Measurements from ENCODE around the gene ACP7. TPM values are rescaled to one million over a fixed set of nuclear protein-coding genes. Genes with fewer than 3 reads are reported as not detected.

Gene ACP7
- total and polyA plus RNA-seq, 2 experiments from 2014 or later: 0.27 to 0.45 TPM

Other genes starting within 250 kb of the ACP7 start
- gene HNRNPL, start 234.4 kb upstream of the ACP7 start, total RNA-seq (2014; rRNA removed; shearing (Covaris generic)): 491 and 580 TPM in 2 replicates
- 664 and 836 TPM in 2 replicates for gene HNRNPL, start 234.4 kb upstream of the ACP7 start, polyA plus RNA-seq (2016; fragmentation: Nextera tagmentation; extraction: Ambion mirVana)
- gene RINL, start 206.1 kb upstream of the ACP7 start, total RNA-seq (2014; rRNA removed; shearing (Covaris generic)): 11.2 and 22.4 TPM in 2 replicates
- 19.4 and 21.4 TPM in 2 replicates for gene RINL, start 206.1 kb upstream of the ACP7 start, polyA plus RNA-seq (2016; fragmentation: Nextera tagmentation; extraction: Ambion mirVana)
- 8.2 and 8.4 TPM in 2 replicates for gene SIRT2, start 184.8 kb upstream of the ACP7 start, total RNA-seq (2014; rRNA removed; shearing (Covaris generic))
- gene SIRT2, start 184.8 kb upstream of the ACP7 start, polyA plus RNA-seq (2016; fragmentation: Nextera tagmentation; extraction: Ambion mirVana): 2.7 and 3.4 TPM in 2 replicates
- gene NFKBIB, start 184.4 kb upstream of the ACP7 start, total RNA-seq (2014; rRNA removed; shearing (Covaris generic)): 37.0 and 39.6 TPM in 2 replicates
- 37.7 and 39.5 TPM in 2 replicates for gene NFKBIB, start 184.4 kb upstream of the ACP7 start, polyA plus RNA-seq (2016; fragmentation: Nextera tagmentation; extraction: Ambion mirVana)
- not detected in 2 replicates for gene CCER2, start 172.2 kb upstream of the ACP7 start, total RNA-seq (2014; rRNA removed; shearing (Covaris generic))
- gene CCER2, start 172.2 kb upstream of the ACP7 start, polyA plus RNA-seq (2016; fragmentation: Nextera tagmentation; extraction: Ambion mirVana): 0.49 and 0.58 TPM in 2 replicates
- 67.0 and 75.7 TPM in 2 replicates for gene SARS2, start 153.6 kb upstream of the ACP7 start, total RNA-seq (2014; rRNA removed; shearing (Covaris generic))
- 70.6 and 73.2 TPM in 2 replicates for gene SARS2, start 153.6 kb upstream of the ACP7 start, polyA plus RNA-seq (2016; fragmentation: Nextera tagmentation; extraction: Ambion mirVana)
- 65.3 and 86.3 TPM in 2 replicates for gene MRPS12, start 153.4 kb upstream of the ACP7 start, total RNA-seq (2014; rRNA removed; shearing (Covaris generic))
- gene MRPS12, start 153.4 kb upstream of the ACP7 start, polyA plus RNA-seq (2016; fragmentation: Nextera tagmentation; extraction: Ambion mirVana): 69.0 and 74.1 TPM in 2 replicates
- 27.2 and 29.0 TPM in 2 replicates for gene FBXO17, start 108.6 kb upstream of the ACP7 start, total RNA-seq (2014; rRNA removed; shearing (Covaris generic))
- gene FBXO17, start 108.6 kb upstream of the ACP7 start, polyA plus RNA-seq (2016; fragmentation: Nextera tagmentation; extraction: Ambion mirVana): 17.2 and 18.6 TPM in 2 replicates
- gene FBXO27, start 51.8 kb upstream of the ACP7 start, total RNA-seq (2014; rRNA removed; shearing (Covaris generic)): 3.8 and 6.2 TPM in 2 replicates
- 13.7 and 15.4 TPM in 2 replicates for gene FBXO27, start 51.8 kb upstream of the ACP7 start, polyA plus RNA-seq (2016; fragmentation: Nextera tagmentation; extraction: Ambion mirVana)
- gene PAK4, start 41.4 kb downstream of the ACP7 start, total RNA-seq (2014; rRNA removed; shearing (Covaris generic)): 31.7 and 35.4 TPM in 2 replicates
- 28.3 and 28.7 TPM in 2 replicates for gene PAK4, start 41.4 kb downstream of the ACP7 start, polyA plus RNA-seq (2016; fragmentation: Nextera tagmentation; extraction: Ambion mirVana)
- 3.8 and 6.2 TPM in 2 replicates for gene NCCRP1, start 112.6 kb downstream of the ACP7 start, total RNA-seq (2014; rRNA removed; shearing (Covaris generic))
- 2.8 and 3.6 TPM in 2 replicates for gene NCCRP1, start 112.6 kb downstream of the ACP7 start, polyA plus RNA-seq (2016; fragmentation: Nextera tagmentation; extraction: Ambion mirVana)
- gene SYCN, start 119.9 kb downstream of the ACP7 start, total RNA-seq (2014; rRNA removed; shearing (Covaris generic)): not detected in 2 replicates
- not detected in 2 replicates for gene SYCN, start 119.9 kb downstream of the ACP7 start, polyA plus RNA-seq (2016; fragmentation: Nextera tagmentation; extraction: Ambion mirVana)
- gene IFNL3, start 160.6 kb downstream of the ACP7 start, total RNA-seq (2014; rRNA removed; shearing (Covaris generic)): not detected in 2 replicates
- not detected in 2 replicates for gene IFNL3, start 160.6 kb downstream of the ACP7 start, polyA plus RNA-seq (2016; fragmentation: Nextera tagmentation; extraction: Ambion mirVana)
- not detected in 2 replicates for gene IFNL4, start 164.5 kb downstream of the ACP7 start, total RNA-seq (2014; rRNA removed; shearing (Covaris generic))
- gene IFNL4, start 164.5 kb downstream of the ACP7 start, polyA plus RNA-seq (2016; fragmentation: Nextera tagmentation; extraction: Ambion mirVana): not detected in 2 replicates
- not detected in 2 replicates for gene IFNL2, start 184.0 kb downstream of the ACP7 start, total RNA-seq (2014; rRNA removed; shearing (Covaris generic))
- gene IFNL2, start 184.0 kb downstream of the ACP7 start, polyA plus RNA-seq (2016; fragmentation: Nextera tagmentation; extraction: Ambion mirVana): not detected in 2 replicates
- not detected in 2 replicates for gene IFNL1, start 212.0 kb downstream of the ACP7 start, total RNA-seq (2014; rRNA removed; shearing (Covaris generic))
- not detected in 2 replicates for gene IFNL1, start 212.0 kb downstream of the ACP7 start, polyA plus RNA-seq (2016; fragmentation: Nextera tagmentation; extraction: Ambion mirVana)
- 8.1 and 10.0 TPM in 2 replicates for gene LRFN1, start 236.5 kb downstream of the ACP7 start, total RNA-seq (2014; rRNA removed; shearing (Covaris generic))
- 3.2 and 4.1 TPM in 2 replicates for gene LRFN1, start 236.5 kb downstream of the ACP7 start, polyA plus RNA-seq (2016; fragmentation: Nextera tagmentation; extraction: Ambion mirVana)